GM12872 (cell line): ENCODE results near the gene PDIA4.

Source experiments
- CTCF ChIP-seq: IDR thresholded peaks from 3 replicates; pipeline ENCODE4 v1.5.1; 2011; ENCODE audit warnings: low read depth, mild to moderate bottlenecking, low read length, moderate library complexity; ENCODE audit not compliant: insufficient read depth

PDIA4 gene

GRCh38 chr7:149003560-149004305 is 24.6 kb downstream of the PDIA4 start:
- TF ChIP-seq CTCF = no peak

- TF ChIP-seq CTCF = no peak
Measured at GRCh38 chr7:149003018-149003417, 25.3 kb downstream of the PDIA4 start.

GRCh38 chr7:149002604-149003003 is 25.7 kb downstream of the PDIA4 start:
- no peak for TF ChIP-seq CTCF

GRCh38 chr7:149001427-149002068 is 26.8 kb downstream of the PDIA4 start:
- TF ChIP-seq CTCF = no peak

GRCh38 chr7:149000961-149001360 is 27.3 kb downstream of the PDIA4 start:
- TF ChIP-seq CTCF = no peak

GRCh38 chr7:148999192-148999591 is 29.1 kb downstream of the PDIA4 start:
- TF ChIP-seq CTCF = no peak

- no peak for TF ChIP-seq CTCF
Measured at GRCh38 chr7:148997497-148997896, 30.8 kb downstream of the PDIA4 start.
